Head of caudate nucleus (tissue), 42 donors: ENCODE data around the gene HDAC10.
A peak's percentile ranks its signal among the peaks of the same experiment; 100 is the strongest.

Experiments used
- DNase-seq, 42 donors: peaks; one replicate each; pipeline versions ENCODE4 v3.0.0 to v3.0.0-alpha.2; 2020 to 2021; ENCODE audit warnings: mixed read lengths in 7 of 42
- intact Hi-C: fragments of 100-400 bp; cut with DNase I; formaldehyde crosslinking; loops from one replicate; pipeline ENCODE4 v1.15.0; 2022

Gene HDAC10

GRCh38 chr22:50248196-50249081 lies 2.6 kb downstream of the HDAC10 start:
- intact Hi-C loops, result loop anchor here (10.0 kb wide), 1 partner anchor 256 kb away; the partner anchor contains the start of genes LMF2 and NCAPH2
- no peak for DNase-seq

- intact Hi-C loops, result loop anchor here (10.0 kb wide), 1 partner anchor 257 kb away; the partner anchor contains the start of genes LMF2 and NCAPH2
- DNase-seq, result peak in 1 of 42 donors; percentile 62
Observed at GRCh38 chr22:50247748-50248147, 3.3 kb downstream of the HDAC10 start.

- intact Hi-C loops, result loop anchor here (10.0 kb wide), 1 partner anchor 258 kb away; the partner anchor contains the start of genes LMF2 and NCAPH2
- no peak for DNase-seq
Observed at GRCh38 chr22:50246242-50247175, 4.6 kb downstream of the HDAC10 start.

GRCh38 chr22:50245214-50246072 lies 5.6 kb downstream of the HDAC10 start:
- intact Hi-C loops, result loop anchor here (10.0 kb wide), 1 partner anchor 259 kb away; the partner anchor contains the start of genes LMF2 and NCAPH2

DNA sequence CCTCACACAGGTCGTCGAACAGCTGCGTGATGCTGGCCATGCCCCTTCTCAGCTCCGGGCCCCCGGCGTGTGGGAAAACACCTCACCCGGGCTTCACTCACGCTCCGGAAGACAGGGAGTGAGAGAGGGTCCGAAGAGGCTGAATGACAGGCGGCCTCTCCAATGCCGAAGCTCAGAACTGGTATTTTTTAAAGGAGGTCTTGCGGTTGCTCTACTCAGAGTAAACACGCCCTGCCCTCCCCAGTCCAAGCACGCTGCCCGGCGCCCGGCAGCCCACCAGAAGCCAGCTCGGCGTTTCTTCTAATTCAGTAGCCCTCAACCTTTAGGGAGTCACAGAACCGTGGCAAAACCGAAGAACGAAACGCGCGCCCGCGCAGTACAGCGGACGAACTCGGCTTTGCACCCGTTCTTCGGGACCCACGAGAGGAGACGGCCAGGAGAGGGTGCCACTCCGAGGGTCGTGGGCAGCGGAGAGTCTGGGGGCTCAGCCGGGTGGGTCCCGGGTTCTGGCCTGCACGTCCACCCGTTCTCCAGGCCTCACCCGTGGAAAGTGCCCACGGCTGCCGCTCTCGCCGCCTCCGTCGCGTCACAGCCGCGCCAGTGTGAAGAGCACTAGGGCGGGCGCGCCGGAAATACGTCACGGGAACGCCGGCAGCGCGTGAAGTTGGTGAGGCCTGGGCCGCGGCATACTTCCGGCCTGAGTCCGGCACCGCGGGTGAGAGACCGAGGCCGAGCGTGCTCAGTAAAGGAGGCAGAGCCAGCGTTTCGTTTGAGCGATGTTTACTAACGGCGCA lies 6.4 kb downstream of the HDAC10 start, which contains the start of gene TUBGCP6:
Gene TUBGCP6, minus strand, starts transcription at position 604 of the 794 bp plus-strand sequence. Its CDS starts 564 bp downstream, at position 40.
- intact Hi-C loops, result loop anchor here (5.0 to 10.0 kb wide), 2 partner anchors 98 to 260 kb away; partner anchors contain the start of genes LMF2, NCAPH2 and PPP6R2
- DNase-seq, result peak; percentile 90 to 99 (median 97)

More at GRCh38 chr22:50245214-50246072, 5.6 kb downstream of the HDAC10 start:
- no peak for DNase-seq

- intact Hi-C loops, result loop anchor here (5.0 to 10.0 kb wide), 2 partner anchors 98 to 261 kb away; partner anchors contain the start of genes LMF2, NCAPH2 and PPP6R2
- DNase-seq, result no peak
Observed at GRCh38 chr22:50243685-50244419, 7.2 kb downstream of the HDAC10 start.

DNA sequence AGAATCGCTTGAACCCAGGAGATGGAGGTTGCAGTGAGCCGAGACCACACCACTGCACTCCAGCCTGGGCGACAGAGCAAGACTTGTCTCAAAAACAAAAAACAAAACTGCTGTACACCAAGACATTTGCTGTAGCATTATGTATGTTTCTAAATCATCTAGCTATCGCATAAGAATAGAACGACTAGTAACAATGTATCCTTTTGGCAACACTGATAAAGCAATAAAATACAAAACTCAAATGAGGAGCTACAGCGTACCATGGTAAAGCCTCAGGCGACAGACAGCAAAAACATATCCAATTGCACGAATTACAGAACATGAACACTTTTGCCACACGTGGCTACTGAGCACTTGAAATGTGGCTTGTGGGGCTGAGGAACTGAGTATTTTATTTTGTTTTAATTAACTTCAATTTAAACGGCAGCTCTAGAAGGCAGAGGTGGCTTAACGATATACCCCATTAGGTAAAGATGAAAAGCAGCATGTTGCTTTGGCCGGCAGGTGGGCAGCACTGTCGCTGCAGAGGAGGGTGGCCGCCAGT lies 8.6 kb downstream of the HDAC10 start:
- no peak for DNase-seq
- intact Hi-C loops, result loop anchor here (5.0 to 10.0 kb wide), 2 partner anchors 100 to 262 kb away; partner anchors contain the start of genes LMF2, NCAPH2 and PPP6R2

DNA sequence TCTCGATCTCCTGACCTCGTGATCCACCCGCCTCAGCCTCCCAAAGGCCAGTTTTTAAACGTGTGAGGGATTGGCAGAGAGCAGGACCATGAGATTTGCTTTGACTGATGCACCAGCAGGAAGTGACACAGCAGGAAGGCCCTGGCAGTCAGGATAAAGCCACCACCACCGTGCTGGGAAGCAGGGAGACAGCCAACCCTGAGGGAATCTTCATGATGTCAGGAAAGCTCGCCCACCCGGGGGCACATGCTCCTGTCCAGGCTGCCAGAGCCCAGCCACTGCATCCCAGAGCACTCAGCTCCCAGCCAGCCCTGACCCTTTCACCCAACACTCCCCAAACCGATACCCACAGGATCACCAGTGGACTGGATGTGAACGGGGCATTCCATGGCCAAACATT lies 12.3 kb downstream of the HDAC10 start:
- intact Hi-C loops, result no loop called here
- DNase-seq, result no peak

GRCh38 chr22:50236731-50237409 lies 14.2 kb downstream of the HDAC10 start:
- no peak for DNase-seq
- intact Hi-C loops, result no loop called here

- intact Hi-C loops, result no loop called here
- no peak for DNase-seq
Observed at GRCh38 chr22:50233223-50233622, 17.8 kb downstream of the HDAC10 start.

- no peak for DNase-seq
- intact Hi-C loops, result no loop called here
Observed at GRCh38 chr22:50232481-50233151, 18.4 kb downstream of the HDAC10 start.

DNA sequence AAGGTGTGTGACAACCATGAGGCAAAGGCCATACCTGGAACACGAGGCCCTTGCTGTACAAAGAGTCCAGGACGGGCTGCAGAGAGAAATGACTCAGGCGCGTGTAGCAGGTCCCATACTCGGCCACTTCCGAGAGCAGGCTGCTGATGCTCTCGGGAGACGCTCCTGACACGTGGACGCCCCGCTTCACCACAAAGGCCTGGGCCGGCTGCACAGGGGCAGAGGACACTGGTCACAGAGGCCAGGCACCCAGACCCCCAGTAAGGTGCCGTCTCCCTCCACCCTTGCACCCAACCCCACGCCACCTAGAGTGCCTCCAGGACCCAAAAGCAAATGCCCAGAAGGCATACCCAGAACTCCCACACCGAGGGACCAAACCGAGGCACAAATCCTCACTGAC lies 21.7 kb downstream of the HDAC10 start:
- DNase-seq, result no peak
- intact Hi-C loops, result no loop called here

GRCh38 chr22:50228366-50228765 lies 22.7 kb downstream of the HDAC10 start:
- no peak for DNase-seq

GRCh38 chr22:50227579-50228215 lies 23.4 kb downstream of the HDAC10 start:
- DNase-seq, result no peak
- intact Hi-C loops, result no loop called here

More at GRCh38 chr22:50228366-50228765, 22.7 kb downstream of the HDAC10 start:
- intact Hi-C loops, result no loop called here

- intact Hi-C loops, result no loop called here
- DNase-seq, result no peak
Observed at GRCh38 chr22:50226875-50227165, 24.2 kb downstream of the HDAC10 start.
